Activated CD4-positive, alpha-beta T cell treated with anti-CD3 and anti-CD28 coated beads, Interleukin-2, amount 10 ng/mL, durations not matched to agents 24 days and 14 days (primary cell): Measurements from ENCODE around the gene SDHAF2. TPM values are rescaled to one million over a fixed set of nuclear protein-coding genes. Genes with fewer than 3 reads are reported as not detected.
"Not testable (repeated sequence)": the region's sequence is repeated elsewhere in the genome, so short reads cannot be mapped to it uniquely, and the experiment has no call there.

Source experiments
- DNase-seq: peaks from one replicate; pipeline ENCODE4 v3.0.0; 2022
- H3K27ac Mint-ChIP-seq: one replicate; pipeline ENCODE4 v1.8.0; 2022; ENCODE audit warnings: mild to moderate bottlenecking, mixed read lengths
- H3K27me3 Mint-ChIP-seq: one replicate; pipeline ENCODE4 v1.8.0; 2022; ENCODE audit warnings: mixed read lengths
- H3K36me3 Mint-ChIP-seq: one replicate; pipeline ENCODE4 v1.8.0; 2022; ENCODE audit warnings: low read depth, mild to moderate bottlenecking, mixed read lengths
- H3K4me1 Mint-ChIP-seq: one replicate; pipeline ENCODE4 v1.8.0; 2021; ENCODE audit warnings: mixed read lengths
- H3K4me3 Mint-ChIP-seq: one replicate; pipeline ENCODE4 v1.8.0; 2022; ENCODE audit warnings: mild to moderate bottlenecking, moderate library complexity, mixed read lengths
- H3K9me3 Mint-ChIP-seq: one replicate; pipeline ENCODE4 v1.8.0; 2021; ENCODE audit warnings: mixed read lengths
- intact Hi-C: fragments of 100-400 bp; cut with micrococcal nuclease; formaldehyde crosslinking; loops from one replicate; pipeline ENCODE4 v1.15.1; 2023
- total RNA-seq: library from RNA; stranded (reverse); gene quantifications from 2 replicates; pipeline ENCODE4 v1.2.3, GENCODE V29; 2022

Gene SDHAF2
- total RNA-seq, 1 donor from 2014 or later, result 46.0 TPM

GRCh38 chr11:61445516-61445915, 15.6 kb downstream of the SDHAF2 start:
- Mint-ChIP-seq H3K4me3 (no peak overlapping the region), H3K27me3 (no peaks in the 10 kb centered on the region), H3K27ac (peak overlapping the region; percentile 37), H3K4me1 (peaks cover 21% of the 10 kb centered on the region), H3K36me3 (peaks cover 56% of the 10 kb centered on the region), H3K9me3 (no peaks in the 10 kb centered on the region)
- no peak for DNase-seq
- intact Hi-C loops, result no loop called here

- Mint-ChIP-seq H3K4me3 (no peak overlapping the region), H3K36me3 (peaks cover 59% of the 10 kb centered on the region), H3K4me1 (peaks cover 21% of the 10 kb centered on the region), H3K9me3 (no peaks in the 10 kb centered on the region), H3K27ac (peak overlapping the region; percentile 37), H3K27me3 (no peaks in the 10 kb centered on the region)
- peak; percentile 93 for DNase-seq
- intact Hi-C loops, result loop anchor here (1.0 kb wide), 2 partner anchors 71 to 192 kb away; no protein-coding TSS in a partner anchor
Measured at GRCh38 chr11:61446211-61446651, 16.3 kb downstream of the SDHAF2 start.

DNA sequence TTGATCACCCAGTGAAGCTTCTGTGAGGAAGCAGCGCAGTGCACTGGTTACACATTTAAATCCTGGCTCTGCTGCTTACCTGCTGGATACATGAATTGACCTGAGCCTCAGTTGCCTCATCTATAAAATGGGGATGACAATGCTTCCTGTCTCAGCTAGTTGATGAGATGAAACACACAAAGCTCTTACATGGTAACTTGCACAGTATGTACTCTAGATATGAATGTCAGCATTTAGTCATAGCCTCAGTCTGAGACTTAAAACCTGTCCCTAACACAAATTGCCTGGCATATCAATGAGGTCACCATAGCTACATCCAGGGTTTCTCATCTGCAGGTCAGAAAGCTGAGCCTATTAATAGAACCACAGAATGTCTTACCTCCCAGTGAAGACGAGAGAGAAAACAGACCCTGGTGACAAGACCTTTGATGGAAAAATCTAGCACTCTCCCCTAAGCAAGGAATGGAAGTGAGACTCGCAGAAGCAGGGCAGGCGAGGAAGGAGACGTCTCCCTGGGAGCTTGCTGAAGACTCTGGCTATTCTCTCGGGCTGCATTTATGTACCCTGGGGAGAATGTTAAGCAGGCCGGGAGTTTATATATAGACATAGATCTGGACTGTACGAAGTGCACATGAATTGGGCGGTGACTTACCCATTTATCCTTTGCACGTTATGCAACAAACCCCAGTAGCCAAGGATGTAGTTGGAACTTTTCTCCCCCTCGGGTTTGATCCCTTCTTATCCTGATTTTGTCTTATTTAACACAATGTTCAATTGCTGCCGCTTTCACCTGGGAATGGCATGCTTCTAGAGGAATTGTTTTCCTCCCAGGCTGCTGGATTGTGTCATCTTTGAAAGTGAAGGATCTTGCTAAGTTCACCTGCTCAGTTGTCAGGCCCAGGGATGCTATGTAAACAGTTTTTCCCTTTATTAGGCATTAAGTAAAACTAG, 18.0 kb downstream of the SDHAF2 start:
- peak overlapping the region; percentile 82 for H3K27ac Mint-ChIP-seq
- no peaks in the 10 kb centered on the region for H3K27me3 Mint-ChIP-seq
- no peak overlapping the region for H3K4me3 Mint-ChIP-seq
- DNase-seq, result no peak
- H3K36me3 Mint-ChIP-seq, result peaks cover 53% of the 10 kb centered on the region
- no peaks in the 10 kb centered on the region for H3K9me3 Mint-ChIP-seq
- intact Hi-C loops, result no loop called here
- H3K4me1 Mint-ChIP-seq, result peaks cover 21% of the 10 kb centered on the region

DNA sequence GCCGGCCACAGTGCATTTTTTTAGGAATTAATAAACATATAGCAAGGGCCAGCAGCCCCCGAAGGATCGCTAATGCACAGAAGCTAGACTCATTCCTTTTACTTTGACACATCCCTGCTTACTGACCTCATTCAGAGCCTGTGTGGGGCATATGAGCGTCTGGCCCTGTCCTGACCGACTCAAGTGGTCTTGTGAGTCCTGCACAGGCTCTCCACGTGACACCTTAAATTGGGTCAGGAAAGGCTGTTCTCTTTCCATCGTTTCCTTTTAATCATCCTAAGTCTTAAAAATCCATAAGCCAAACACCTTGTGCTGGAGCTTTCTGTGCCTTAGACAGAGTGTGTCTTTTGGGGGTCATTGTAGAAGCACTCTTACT, 18.6 kb downstream of the SDHAF2 start:
- intact Hi-C loops, result no loop called here
- Mint-ChIP-seq H3K27ac (peak overlapping the region; percentile 4), H3K9me3 (no peaks in the 10 kb centered on the region), H3K27me3 (no peaks in the 10 kb centered on the region), H3K4me1 (peaks cover 16% of the 10 kb centered on the region), H3K4me3 (no peak overlapping the region), H3K36me3 (peaks cover 48% of the 10 kb centered on the region)
- DNase-seq, result no peak

DNA sequence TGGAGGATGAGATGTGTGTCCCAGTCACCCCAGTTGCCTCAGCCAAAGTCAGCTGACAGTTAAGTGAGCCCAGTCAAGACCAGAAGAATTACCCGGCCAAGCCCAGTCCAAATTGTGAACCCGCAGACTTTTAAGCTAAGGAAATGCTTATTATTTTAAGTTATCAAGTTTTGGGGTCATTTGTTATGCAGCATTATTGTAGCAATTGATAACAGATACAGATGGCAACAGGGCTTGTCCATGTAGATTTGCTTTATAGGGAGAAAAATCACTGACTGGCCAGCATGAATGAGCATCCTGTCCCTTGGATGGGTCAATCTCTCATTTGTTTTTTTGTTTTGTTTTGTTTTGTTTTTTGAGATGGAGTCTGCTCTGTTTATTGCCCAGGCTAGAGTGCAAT, 22.9 kb downstream of the SDHAF2 start:
- no peaks in the 10 kb centered on the region for H3K27me3 Mint-ChIP-seq

DNA sequence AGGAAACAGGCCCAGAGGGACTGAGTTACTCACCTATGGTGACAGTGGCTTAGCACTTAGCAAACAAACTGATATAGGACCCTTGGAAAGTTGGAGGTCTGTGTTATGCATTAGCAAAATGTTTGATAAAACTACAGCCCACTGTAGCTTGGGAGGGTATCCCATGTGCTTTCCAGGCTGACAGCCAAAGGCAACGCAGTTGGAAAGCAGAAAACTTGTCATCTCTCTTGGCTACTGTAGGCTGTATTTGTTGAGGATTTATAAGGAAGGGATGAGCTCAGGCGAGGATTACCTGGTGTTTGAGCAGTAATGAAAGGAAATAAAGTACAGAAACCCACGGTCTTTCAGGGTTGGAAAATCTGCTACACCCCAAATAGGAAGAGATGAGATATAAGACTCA, 23.8 kb downstream of the SDHAF2 start:
- Mint-ChIP-seq H3K27me3 (no peaks in the 10 kb centered on the region), H3K27ac (no peak overlapping the region)
- DNase-seq, result no peak

More for the DNA sequence above, 22.9 kb downstream of the SDHAF2 start:
- Mint-ChIP-seq H3K36me3 (peaks cover 52% of the 10 kb centered on the region), H3K4me3 (no peak overlapping the region), H3K9me3 (no peaks in the 10 kb centered on the region), H3K27ac (peak overlapping the region; percentile 6), H3K4me1 (peaks cover 4% of the 10 kb centered on the region)
- no peak for DNase-seq
- intact Hi-C loops, result no loop called here

GRCh38 chr11:61454520-61454919, 24.6 kb downstream of the SDHAF2 start:
- peaks cover 2% of the 10 kb centered on the region for H3K4me1 Mint-ChIP-seq
- no peak for DNase-seq
- no peak overlapping the region for H3K27ac Mint-ChIP-seq
- no peak overlapping the region for H3K4me3 Mint-ChIP-seq
- no peaks in the 10 kb centered on the region for H3K27me3 Mint-ChIP-seq
- intact Hi-C loops, result no loop called here
- H3K9me3 Mint-ChIP-seq, result no peaks in the 10 kb centered on the region
- peaks cover 43% of the 10 kb centered on the region for H3K36me3 Mint-ChIP-seq

More for the DNA sequence above, 23.8 kb downstream of the SDHAF2 start:
- intact Hi-C loops, result no loop called here
- no peaks in the 10 kb centered on the region for H3K9me3 Mint-ChIP-seq
- H3K4me1 Mint-ChIP-seq, result peaks cover 2% of the 10 kb centered on the region
- H3K4me3 Mint-ChIP-seq, result no peak overlapping the region
- peaks cover 45% of the 10 kb centered on the region for H3K36me3 Mint-ChIP-seq

DNA sequence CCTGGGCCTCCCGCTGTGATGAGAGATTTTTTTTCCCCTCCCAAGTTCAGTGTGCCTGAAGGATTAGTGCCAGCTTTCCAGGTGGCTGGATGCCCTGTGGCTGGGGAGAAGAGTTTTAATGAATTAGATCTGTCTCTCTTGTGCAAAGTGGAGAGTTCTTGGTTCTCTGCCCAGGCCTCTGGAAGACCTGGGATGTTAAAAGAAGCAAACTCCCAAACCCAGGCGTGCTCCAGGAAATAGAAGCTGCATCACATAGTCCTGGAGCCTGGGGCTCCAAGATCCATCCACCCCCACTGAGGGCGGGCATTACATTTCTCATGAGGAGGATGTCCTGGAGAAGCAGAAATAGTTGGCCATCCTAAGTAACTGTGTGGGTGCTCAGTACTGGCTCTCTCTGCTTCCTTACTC, 30.6 kb downstream of the SDHAF2 start:
- Mint-ChIP-seq H3K9me3 (no peaks in the 10 kb centered on the region), H3K27ac (no peak overlapping the region), H3K4me1 (peaks cover 2% of the 10 kb centered on the region), H3K36me3 (peaks cover 21% of the 10 kb centered on the region), H3K27me3 (no peaks in the 10 kb centered on the region), H3K4me3 (no peak overlapping the region)
- intact Hi-C loops, result no loop called here
- no peak for DNase-seq

GRCh38 chr11:61460986-61461385, 31.1 kb downstream of the SDHAF2 start:
- peaks cover 17% of the 10 kb centered on the region for H3K36me3 Mint-ChIP-seq
- H3K9me3 Mint-ChIP-seq, result no peaks in the 10 kb centered on the region
- H3K4me3 Mint-ChIP-seq, result no peak overlapping the region
- H3K27me3 Mint-ChIP-seq, result no peaks in the 10 kb centered on the region
- DNase-seq, result no peak
- H3K27ac Mint-ChIP-seq, result no peak overlapping the region
- H3K4me1 Mint-ChIP-seq, result no peaks in the 10 kb centered on the region
- intact Hi-C loops, result no loop called here

DNA sequence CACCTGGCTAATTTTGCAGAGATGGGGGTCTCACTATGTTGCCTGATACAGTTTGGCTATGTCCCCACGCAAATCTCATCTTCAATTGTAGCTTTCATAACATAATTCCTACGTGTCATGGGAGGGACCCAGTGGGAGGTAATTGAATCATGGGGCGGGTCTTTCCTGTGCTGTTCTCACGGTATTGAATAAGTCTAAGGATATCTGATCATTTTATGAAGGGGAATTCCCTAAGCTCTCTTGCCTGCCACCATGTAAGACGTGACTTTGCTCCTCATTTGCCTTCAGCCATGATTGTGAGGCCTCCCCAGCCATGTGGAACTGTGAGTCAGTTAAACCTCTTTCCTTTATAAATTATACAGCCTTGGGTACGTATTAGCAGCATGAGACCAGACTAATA, 37.7 kb downstream of the SDHAF2 start:
- H3K4me3 Mint-ChIP-seq, H3K9me3 Mint-ChIP-seq, H3K27ac Mint-ChIP-seq, H3K4me1 Mint-ChIP-seq, intact Hi-C loops, H3K27me3 Mint-ChIP-seq, DNase-seq: not testable (repeated sequence)
- peaks cover 18% of the 10 kb centered on the region for H3K36me3 Mint-ChIP-seq

GRCh38 chr11:61468002-61468401, 38.1 kb downstream of the SDHAF2 start:
- intact Hi-C loops, result no loop called here
- H3K27ac Mint-ChIP-seq, result no peak overlapping the region
- peaks cover 20% of the 10 kb centered on the region for H3K36me3 Mint-ChIP-seq
- H3K4me3 Mint-ChIP-seq, result no peak overlapping the region
- no peak for DNase-seq
- peaks cover 2% of the 10 kb centered on the region for H3K4me1 Mint-ChIP-seq
- no peaks in the 10 kb centered on the region for H3K9me3 Mint-ChIP-seq
- H3K27me3 Mint-ChIP-seq, result no peaks in the 10 kb centered on the region

- H3K36me3 Mint-ChIP-seq, result peaks cover 21% of the 10 kb centered on the region
Measured at GRCh38 chr11:61472282-61472681, 42.4 kb downstream of the SDHAF2 start.

DNA sequence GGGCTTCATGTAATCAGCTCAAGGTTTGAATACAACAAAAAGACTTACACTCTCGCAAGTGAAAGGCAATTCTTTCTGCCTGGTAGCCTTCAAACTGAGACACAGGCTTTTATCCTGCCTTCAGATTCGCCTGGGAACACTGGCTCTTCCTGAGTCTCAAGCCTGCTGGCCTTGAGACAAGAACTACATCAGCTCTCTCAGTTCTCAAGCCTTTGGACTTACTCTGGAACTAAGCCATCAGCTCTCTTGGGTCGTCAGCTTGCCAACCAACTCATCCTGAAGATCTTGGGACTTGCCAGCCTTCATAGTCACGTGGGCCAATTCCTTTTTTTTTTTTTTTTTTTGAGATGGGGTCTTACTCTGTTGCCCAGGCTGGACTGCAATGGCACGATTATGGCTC, 42.9 kb downstream of the SDHAF2 start:
- no peaks in the 10 kb centered on the region for H3K9me3 Mint-ChIP-seq
- intact Hi-C loops, result loop anchor here (10.0 kb wide), 1 partner anchor 162 kb away; no protein-coding TSS in a partner anchor
- peaks cover 7% of the 10 kb centered on the region for H3K4me1 Mint-ChIP-seq
- DNase-seq, result no peak
- no peaks in the 10 kb centered on the region for H3K27me3 Mint-ChIP-seq
- no peak overlapping the region for H3K27ac Mint-ChIP-seq
- no peak overlapping the region for H3K4me3 Mint-ChIP-seq
- peaks cover 17% of the 10 kb centered on the region for H3K36me3 Mint-ChIP-seq

More at GRCh38 chr11:61472282-61472681, 42.4 kb downstream of the SDHAF2 start:
- Mint-ChIP-seq H3K27ac (no peak overlapping the region), H3K9me3 (no peaks in the 10 kb centered on the region), H3K27me3 (no peaks in the 10 kb centered on the region), H3K4me1 (peaks cover 10% of the 10 kb centered on the region), H3K4me3 (no peak overlapping the region)
- no peak for DNase-seq
- intact Hi-C loops, result loop anchor here (10.0 kb wide), 1 partner anchor 163 kb away; no protein-coding TSS in a partner anchor

DNA sequence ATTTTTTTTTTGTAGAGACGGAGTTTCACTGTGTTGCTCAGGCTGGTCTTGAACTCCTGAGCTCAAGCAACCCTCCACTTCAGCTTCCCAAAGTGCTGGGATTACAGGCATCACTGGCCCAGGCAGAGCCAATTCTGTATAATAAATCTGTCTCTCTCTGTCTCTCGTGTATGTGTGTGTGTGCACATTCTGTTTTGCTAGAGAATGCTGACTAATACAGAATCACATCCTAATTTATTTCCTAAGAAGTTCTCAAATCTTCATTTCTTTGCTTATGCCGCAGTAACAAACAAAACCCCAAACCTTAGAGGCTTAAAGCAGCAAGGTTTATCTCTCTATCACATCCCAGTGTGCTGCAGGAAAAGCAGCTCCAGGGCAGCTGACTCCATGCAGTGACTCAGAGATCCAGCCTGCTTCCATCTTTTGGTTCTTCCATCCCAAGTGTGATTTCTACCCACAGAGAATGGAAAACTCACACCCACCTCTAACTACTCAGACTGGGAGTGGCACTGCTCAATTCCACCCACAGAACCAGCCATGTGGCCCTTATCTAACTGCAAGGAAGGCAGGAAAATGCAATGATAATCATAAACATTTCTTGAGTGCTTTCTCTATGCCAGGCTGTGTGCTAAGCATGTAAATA, 43.6 kb downstream of the SDHAF2 start:
- Mint-ChIP-seq H3K27ac (no peak overlapping the region), H3K4me3 (no peak overlapping the region), H3K4me1 (peaks cover 9% of the 10 kb centered on the region), H3K27me3 (no peaks in the 10 kb centered on the region), H3K9me3 (no peaks in the 10 kb centered on the region), H3K36me3 (peaks cover 13% of the 10 kb centered on the region)
- intact Hi-C loops, result loop anchor here (10.0 kb wide), 1 partner anchor 161 kb away; no protein-coding TSS in a partner anchor
- DNase-seq, result no peak
